ENCODE data around the gene NDUFV2.

Gene NDUFV2

GRCh38 chr18:9130195-9130594, 27.7 kb downstream of the NDUFV2 start:
- Histone ChIP-seq H3K4me1 (ENCODE audit: insufficient read depth, low read length, severe bottlenecking) (peaks cover 23% of the 10 kb centered on the region), H3K79me2 (ENCODE audit: insufficient read depth, low read length) (no peaks in the 10 kb centered on the region), H2AFZ (ENCODE audit: low read length) (no peak overlapping the region)

GRCh38 chr18:9130806-9131205, 28.3 kb downstream of the NDUFV2 start:
- no peak overlapping the region for H3K4me2 ChIP-seq (ENCODE audit: low read length)
- H3K9ac ChIP-seq (ENCODE audit: low read length), result no peak overlapping the region
- H3K4me1 ChIP-seq (ENCODE audit: insufficient read depth, low read length, severe bottlenecking), result peaks cover 29% of the 10 kb centered on the region
- H3K27ac ChIP-seq (ENCODE audit: low read depth, low read length, poor library complexity, severe bottlenecking), result no peak overlapping the region
- no peaks in the 10 kb centered on the region for H3K79me2 ChIP-seq (ENCODE audit: insufficient read depth, low read length)
- H3F3A ChIP-seq (ENCODE audit: insufficient read depth, low read length), result peaks cover 7% of the 10 kb centered on the region; the same call in 1 of the 2 replicates
- no peaks in the 10 kb centered on the region for H4K20me1 ChIP-seq (ENCODE audit: insufficient read depth, low read length)
- H3K27me3 ChIP-seq (ENCODE audit: insufficient read depth, low read length), result no peaks in the 10 kb centered on the region
- H3K9me2 ChIP-seq (ENCODE audit: low read depth, low read length), result no peaks in the 10 kb centered on the region
- H3K4me3 ChIP-seq (ENCODE audit: low read depth, low read length, poor library complexity, severe bottlenecking), result no peak overlapping the region
- H3K9me3 ChIP-seq (ENCODE audit: low read length), result no peaks in the 10 kb centered on the region
- no peak overlapping the region for H2AFZ ChIP-seq (ENCODE audit: low read length)
- TF ChIP-seq EZH2 (IDR thresholded peaks at IDR 0.05; ENCODE audit: borderline replicate concordance, low read length) (no peak), CTCF (IDR thresholded peaks at IDR 0.05; ENCODE audit: low read length) (no peak)
- peaks cover 85% of the 10 kb centered on the region for H3K36me3 ChIP-seq (ENCODE audit: insufficient read depth, low read length)

More at GRCh38 chr18:9130195-9130594, 27.7 kb downstream of the NDUFV2 start:
- no peak overlapping the region for H3K27ac ChIP-seq (ENCODE audit: low read depth, low read length, poor library complexity, severe bottlenecking)
- H3K4me3 ChIP-seq (ENCODE audit: low read depth, low read length, poor library complexity, severe bottlenecking), result no peak overlapping the region
- TF ChIP-seq CTCF (IDR thresholded peaks at IDR 0.05; ENCODE audit: low read length), result no peak
- no peak for TF ChIP-seq EZH2 (IDR thresholded peaks at IDR 0.05; ENCODE audit: borderline replicate concordance, low read length)
- peaks cover 4% of the 10 kb centered on the region; the same call in 1 of the 2 replicates for H3F3A ChIP-seq (ENCODE audit: insufficient read depth, low read length)
- H3K27me3 ChIP-seq (ENCODE audit: insufficient read depth, low read length), result no peaks in the 10 kb centered on the region
- no peaks in the 10 kb centered on the region for H4K20me1 ChIP-seq (ENCODE audit: insufficient read depth, low read length)
- H3K36me3 ChIP-seq (ENCODE audit: insufficient read depth, low read length), result peaks cover 92% of the 10 kb centered on the region
- H3K9me3 ChIP-seq (ENCODE audit: low read length), result no peaks in the 10 kb centered on the region
- H3K9me2 ChIP-seq (ENCODE audit: low read depth, low read length), result no peaks in the 10 kb centered on the region
- H3K9ac ChIP-seq (ENCODE audit: low read length), result no peak overlapping the region
- H3K4me2 ChIP-seq (ENCODE audit: low read length), result no peak overlapping the region

GRCh38 chr18:9132628-9133027, 30.1 kb downstream of the NDUFV2 start:
- no peak overlapping the region for H2AFZ ChIP-seq (ENCODE audit: low read length)
- H4K20me1 ChIP-seq (ENCODE audit: insufficient read depth, low read length), result no peaks in the 10 kb centered on the region
- peaks cover 7% of the 10 kb centered on the region; the same call in 1 of the 2 replicates for H3F3A ChIP-seq (ENCODE audit: insufficient read depth, low read length)
- no peaks in the 10 kb centered on the region for H3K79me2 ChIP-seq (ENCODE audit: insufficient read depth, low read length)
- no peaks in the 10 kb centered on the region for H3K9me2 ChIP-seq (ENCODE audit: low read depth, low read length)
- no peak for TF ChIP-seq EZH2 (IDR thresholded peaks at IDR 0.05; ENCODE audit: borderline replicate concordance, low read length)
- TF ChIP-seq CTCF (IDR thresholded peaks at IDR 0.05; ENCODE audit: low read length), result no peak
- no peaks in the 10 kb centered on the region for H3K27me3 ChIP-seq (ENCODE audit: insufficient read depth, low read length)
- no peaks in the 10 kb centered on the region for H3K9me3 ChIP-seq (ENCODE audit: low read length)
- no peak overlapping the region for H3K4me3 ChIP-seq (ENCODE audit: low read depth, low read length, poor library complexity, severe bottlenecking)
- H3K36me3 ChIP-seq (ENCODE audit: insufficient read depth, low read length), result peaks cover 67% of the 10 kb centered on the region
- peaks cover 31% of the 10 kb centered on the region for H3K4me1 ChIP-seq (ENCODE audit: insufficient read depth, low read length, severe bottlenecking)
- no peak overlapping the region for H3K4me2 ChIP-seq (ENCODE audit: low read length)
- no peak overlapping the region for H3K27ac ChIP-seq (ENCODE audit: low read depth, low read length, poor library complexity, severe bottlenecking)
- no peak overlapping the region for H3K9ac ChIP-seq (ENCODE audit: low read length)

Measured in OCI-LY1 (cell line).